Activated CD4-positive, alpha-beta T cell treated with anti-CD3 and anti-CD28 coated beads for 4 hours (primary cell): Measurements from ENCODE around the gene FBXO39.
"Not testable (repeated sequence)": the region's sequence is repeated elsewhere in the genome, so short reads cannot be mapped to it uniquely, and the experiment has no call there.

Experiments used
- DNase-seq, 2 donors: peaks; one replicate each; pipeline ENCODE4 v3.0.0-alpha.2; 2020

Gene FBXO39

DNA sequence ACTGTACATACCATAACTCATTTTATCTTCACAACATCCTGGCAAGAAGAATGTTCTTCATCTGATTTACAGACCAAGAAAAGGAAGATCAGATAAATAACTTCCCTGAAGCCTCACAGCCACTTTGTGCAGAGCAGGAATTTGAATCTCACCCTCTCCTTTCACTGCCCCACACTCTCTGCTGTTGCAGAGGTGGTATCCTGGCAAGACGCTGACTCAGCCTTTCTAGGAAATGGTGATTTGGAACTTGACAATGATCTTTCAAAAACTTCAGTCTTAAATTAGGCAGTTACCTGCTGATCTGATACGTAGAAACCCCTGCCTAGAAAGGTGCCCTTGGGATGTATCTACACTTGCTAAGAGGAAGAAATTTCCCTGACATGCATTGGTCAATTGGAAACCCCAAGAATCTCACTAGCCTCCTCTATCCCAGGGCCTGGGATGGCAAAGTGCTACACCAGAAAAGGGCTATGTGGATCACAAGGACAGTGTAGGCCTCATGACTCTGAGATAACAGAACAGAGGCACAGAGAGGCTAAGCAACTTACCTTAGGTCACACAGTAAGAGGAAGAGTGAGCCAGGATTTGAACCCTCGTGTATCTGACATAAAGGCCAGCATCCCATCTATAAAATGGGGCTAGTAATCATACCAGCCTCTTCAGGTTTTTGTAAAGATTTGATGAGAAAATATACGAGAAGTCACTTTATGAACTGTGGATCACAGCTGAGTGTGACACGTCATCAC, 17.9 kb downstream of the FBXO39 start:
- DNase-seq, result no peak

DNA sequence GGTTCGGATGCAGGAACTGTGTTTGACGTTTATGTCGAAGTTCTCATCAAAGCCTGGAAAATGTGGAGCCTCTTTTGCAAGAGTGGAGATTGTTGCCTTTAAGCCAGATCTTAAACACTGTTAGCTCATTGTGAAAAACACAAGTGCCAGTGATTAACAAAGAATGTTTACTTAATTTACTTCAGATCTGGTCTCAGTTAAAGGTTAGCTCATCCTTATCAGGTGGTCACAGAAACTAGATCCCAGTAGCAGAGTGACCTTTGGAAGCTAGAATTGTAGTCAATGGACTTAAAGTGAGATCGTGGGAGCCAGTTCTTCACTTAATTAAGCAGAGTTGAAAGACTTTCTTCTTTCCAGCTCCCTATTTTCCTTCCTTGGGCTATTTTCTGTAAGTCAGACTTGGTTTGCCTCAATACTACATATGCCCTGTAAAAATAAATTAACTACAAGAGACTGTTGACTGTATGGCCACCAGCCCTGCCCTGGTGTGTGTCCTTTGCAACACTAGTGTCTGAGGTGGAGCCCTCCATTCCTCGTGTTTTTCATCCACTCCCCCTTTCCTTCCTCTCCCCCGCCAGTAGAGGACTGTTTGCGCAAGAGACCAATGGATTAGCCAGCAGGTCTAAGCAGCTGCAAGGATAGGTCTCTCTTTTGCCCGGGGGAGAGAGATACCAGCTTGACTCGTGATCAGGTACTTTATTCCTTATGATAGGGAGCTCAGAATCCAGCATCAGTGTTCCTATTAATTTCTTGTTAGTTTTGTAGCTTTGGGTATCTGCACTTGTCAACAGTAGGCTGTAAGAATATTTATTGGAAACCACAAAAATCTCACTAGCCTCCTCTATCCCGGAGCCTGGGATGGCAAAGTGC, 20.2 kb downstream of the FBXO39 start:
- no peak for DNase-seq

DNA sequence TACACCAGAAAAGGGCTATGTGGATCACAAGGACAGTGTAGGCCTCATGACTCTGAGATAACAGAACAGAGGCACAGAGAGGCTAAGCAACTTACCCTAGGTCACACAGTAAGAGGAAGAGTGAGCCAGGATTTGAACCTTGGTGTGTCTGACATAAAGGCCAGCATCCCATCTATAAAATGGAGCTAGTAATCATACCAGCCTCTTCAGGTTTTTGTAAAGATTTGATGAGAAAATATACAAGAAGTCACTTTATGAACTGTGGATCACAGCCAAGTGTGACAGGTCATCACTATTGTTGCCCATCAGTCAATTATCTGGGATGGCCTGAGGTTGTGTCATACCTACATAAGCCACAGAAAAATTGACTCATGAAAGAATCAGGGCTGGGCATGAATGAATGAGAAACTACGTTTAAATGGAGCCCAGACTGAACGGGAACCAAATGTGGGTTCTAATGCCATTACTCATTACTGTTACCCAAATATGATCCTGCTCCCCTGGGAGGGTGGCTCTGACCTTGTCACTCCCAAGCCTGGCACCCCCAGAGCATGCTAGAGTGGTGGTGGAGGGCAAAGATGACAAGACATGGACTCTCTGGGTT, 21.0 kb downstream of the FBXO39 start:
- DNase-seq, result no peak

DNA sequence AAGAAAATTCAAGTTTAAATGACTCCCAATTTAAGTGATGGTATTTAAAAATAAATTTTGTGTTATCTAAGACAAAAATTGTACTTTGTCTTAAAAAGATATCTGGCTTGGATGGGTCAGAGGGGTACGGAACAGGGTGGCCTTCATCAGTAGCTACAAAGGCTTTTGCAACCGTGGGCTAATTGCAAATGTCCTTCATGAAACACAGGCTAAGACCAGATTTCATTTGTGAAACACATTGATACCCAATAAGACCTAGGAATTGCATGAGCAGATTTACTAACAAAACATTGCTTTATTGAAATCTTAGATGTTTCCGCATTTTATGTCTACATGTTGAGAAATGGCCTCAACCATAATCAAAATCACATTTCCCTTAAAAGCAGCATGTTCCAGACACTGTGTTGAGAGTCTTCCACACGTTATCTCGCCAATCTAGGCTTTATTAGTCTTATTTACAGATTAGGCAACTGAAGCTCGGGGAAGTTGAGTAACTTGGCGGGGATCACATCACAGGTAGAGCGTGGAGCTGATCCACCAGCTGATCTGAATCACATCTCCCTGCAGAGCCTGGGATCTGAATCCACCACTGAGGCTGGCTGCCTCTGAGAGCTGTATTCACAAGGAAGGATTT, 21.8 kb downstream of the FBXO39 start:
- no peak for DNase-seq

DNA sequence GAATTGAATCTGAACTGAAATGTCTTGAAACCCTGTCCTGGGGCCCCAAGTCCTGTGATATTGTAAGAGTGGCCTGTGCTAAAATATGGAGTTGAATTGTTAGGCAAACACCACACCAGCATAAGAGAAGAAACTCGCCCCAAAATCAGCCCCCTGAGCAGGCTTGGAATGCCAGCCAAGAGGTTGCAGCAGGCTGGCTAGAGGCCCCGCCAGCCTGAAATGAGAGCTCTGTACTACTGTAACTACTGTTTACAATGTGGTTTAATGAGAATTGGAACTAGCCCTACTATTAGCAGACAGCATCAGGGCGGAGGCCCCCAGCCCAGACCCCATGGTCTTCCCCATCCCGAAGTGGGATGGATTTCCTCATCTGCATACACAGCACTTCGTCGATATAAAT, 23.7 kb downstream of the FBXO39 start:
- no peak for DNase-seq

DNA sequence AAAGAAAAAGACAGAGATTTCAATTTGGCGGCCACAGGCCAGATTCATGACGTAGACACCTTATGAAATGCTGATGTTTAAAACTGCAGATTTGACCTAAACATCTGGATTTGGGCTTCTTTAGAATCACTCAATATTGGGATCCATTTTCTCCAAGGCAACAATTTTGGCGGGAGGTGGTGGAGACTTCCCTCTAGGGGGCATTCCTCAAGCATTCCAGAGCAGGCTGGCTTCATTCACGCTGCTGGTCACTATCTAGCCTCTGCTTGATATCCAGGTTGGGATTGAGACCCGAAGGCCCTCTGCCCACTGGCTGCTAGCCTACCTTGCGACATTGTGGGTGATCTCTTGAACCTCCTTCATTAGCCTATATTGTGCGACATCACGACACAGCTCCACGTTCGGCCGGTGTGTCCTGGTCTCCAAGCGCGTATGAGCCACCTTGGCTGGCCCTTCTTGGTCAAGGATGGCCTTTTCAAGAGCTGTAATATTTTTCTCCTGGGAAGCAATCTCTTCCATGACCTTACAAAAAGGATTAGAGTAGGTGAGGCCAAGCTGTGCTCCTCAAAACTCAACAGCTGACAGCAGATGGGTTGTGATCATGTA, 24.5 kb downstream of the FBXO39 start:
- DNase-seq, result no peak

DNA sequence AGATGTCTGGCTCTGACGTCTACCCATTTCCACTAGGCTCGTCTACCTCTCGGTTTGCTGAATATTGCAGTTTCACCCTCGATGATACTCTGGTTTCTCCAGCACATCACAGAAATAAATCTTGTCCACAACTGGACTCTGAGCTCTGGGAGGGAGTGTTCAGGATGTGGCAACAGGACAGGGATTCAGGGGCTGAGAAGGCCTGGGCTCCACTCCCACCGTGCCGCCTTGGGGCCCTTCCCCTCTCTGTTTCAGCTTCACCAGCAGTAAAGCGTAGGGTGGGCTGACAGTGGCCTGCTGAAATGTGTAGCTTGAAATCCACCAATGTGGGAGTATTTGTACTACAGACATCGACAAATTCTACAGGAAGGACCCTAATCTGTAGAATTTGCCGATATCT, 35.5 kb downstream of the FBXO39 start:
- no peak for DNase-seq

DNA sequence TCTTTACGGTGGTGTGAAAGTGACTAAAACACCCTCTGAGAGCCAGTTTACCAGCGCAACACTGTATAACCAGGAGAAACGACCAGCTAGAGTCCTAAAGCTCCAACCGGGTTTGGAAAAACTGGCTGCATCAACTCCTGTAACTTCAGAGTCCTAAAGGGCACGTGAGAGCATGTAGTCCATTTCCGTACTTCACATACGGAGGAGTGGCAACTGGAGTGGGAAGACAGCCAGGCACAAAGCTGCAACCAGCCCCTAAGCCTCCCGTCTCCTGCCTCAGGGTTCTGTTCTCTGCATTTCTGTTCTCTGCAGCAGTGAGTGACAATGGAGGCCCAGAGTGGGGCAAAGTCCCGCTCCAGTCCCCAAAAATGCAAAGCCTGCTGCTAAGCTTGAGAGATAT, 36.3 kb downstream of the FBXO39 start:
- DNase-seq, result no peak

DNA sequence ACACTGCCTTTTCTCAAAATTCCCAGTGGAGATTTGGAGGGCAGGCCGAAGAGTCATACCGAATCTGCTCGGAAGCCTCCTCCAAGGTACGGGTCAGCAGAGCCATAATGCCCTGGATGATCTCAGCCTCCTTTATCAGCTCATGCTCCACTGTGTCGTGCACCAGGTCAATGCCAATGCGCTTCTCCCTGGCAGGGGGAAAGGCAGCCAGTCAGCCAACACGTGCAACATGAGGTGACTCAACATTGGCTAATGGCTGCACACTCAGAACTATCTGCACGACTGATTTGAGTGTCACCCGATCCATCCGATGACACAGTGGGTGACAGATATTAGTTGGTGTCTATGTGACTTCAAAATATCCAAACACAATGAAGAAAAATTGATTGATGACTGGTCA, 39.8 kb downstream of the FBXO39 start:
- DNase-seq, result no peak

DNA sequence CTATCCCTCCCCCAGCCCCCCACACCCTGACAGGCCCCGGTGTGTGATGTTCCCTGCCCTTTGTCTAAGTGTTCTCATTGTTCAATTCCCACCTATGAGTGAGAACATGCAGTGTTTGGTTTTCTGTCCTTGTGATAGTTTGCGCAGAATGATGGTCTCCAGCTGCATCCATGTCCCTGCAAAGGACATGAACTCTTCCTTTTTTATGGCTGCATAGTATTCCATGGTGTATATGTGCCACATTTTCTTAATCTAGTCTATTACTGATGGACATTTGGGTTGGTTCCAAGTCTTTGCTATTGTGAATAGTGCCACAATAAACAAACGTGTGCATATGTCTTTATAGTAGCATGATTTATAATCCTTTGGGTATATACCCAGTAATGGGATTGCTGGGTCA, 40.4 kb downstream of the FBXO39 start:
- DNase-seq, result not testable (repeated sequence)

DNA sequence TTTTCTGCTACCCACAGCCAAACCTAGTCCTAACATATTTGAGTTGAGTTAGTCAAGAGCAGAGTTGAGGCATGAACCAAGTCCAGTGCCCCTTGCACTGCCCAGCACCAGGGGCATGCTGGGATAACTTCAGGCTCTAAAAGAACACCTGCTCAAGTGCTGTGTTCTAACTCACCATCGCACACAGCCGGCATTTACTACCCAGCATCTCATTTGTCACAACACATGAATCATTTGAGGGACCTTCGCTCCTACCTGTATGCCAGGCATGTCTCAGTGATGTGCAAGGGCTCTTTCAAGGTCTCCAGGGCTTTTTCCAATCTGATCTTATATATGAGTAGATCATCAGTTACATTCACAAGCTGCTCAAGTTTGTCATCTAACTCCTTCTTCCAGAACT, 42.9 kb downstream of the FBXO39 start:
- DNase-seq, result no peak

DNA sequence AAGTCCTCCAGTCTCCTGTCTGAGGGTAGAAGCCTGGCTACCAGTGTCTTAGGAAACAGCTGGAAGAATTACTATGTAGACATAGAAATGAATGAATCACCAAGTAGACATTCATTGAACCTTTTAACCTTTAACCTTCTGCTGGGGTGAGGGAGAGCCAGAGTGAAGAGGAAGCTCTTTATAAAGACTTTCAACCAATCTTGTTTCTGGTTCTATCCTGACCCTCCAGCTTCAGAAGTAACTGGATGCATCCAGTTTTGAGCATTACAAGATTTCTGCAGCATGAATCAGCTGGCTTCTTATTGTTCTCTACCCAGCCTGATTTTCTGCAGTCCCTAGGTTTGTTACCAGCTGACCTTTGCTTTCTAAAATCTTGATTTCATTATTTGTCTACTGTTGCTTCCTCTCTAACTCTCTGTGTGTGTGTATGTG, 47.0 kb downstream of the FBXO39 start:
- DNase-seq, result no peak

DNA sequence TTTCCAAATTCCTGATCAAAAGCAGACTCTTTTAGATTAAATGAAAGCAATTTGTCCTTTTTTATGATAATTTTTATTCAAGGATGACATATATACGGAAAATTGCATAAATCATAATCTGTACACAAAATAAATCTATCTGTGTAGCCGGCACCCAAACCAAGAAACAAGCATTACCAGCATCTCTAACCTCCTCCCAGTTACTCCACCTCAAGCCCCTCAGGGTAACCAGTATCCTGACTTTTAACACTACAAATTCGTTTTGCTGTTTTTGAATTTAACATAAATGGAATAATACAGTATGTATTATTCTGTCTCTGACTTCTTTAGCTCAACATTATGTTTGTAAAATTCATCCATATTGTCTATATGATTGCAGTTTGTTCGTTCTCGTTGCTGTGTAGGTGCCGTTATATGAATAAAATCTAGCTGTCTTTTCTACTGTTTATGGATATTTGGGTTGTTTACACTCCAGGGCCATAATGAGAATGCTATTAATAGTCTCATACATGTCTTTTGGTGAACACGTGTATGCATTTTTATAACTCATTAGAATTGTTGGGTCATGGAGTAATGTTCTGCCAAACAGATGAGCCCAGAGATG, 54.5 kb downstream of the FBXO39 start:
- no peak for DNase-seq

DNA sequence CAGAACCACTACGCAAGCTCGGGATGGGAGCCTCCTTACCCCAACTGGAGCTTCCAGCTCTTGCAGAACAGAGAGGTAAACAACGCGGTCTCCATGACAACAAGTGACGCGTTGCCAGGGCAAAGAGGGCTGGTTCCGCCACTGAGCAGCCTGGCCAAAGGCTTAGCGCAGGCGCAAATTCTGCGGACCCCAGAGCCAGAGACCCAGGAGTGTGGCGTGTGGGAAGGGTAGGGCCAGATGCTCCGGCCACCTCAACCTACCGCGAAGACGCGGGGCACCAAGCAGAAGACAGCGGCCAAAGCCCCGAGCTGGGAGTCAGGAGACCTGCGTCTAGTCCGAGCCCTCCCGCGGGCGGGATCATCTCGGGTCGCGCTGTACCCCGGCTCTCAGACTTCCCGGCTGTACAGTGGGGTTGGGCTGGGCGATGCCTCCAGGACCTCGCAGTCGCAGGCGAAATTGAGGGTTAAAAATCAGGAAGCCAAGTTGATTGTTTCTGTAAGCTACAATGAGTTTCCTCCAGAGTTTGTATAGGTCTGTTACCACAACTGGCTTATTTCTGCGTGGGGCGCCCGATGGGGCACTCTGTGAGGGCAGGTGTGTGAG, 55.7 kb downstream of the FBXO39 start, which contains the start of gene TEKT1:
TSS of gene TEKT1 (minus strand) at position 69 of the 603 bp plus-strand sequence. CDS start 1,353 bp downstream, outside the sequence.
- peak; percentile 54 to 61 for DNase-seq
